Measurements from ENCODE around the gene LGALS1.
A peak's percentile ranks its signal among the peaks of the same experiment; 100 is the strongest.

LGALS1 gene

GRCh38 chr22:37636186-37636948 is 39.1 kb upstream of the LGALS1 start:
- peak overlapping the region; percentile 93 to 100 (median 99) for H3K27ac Mint-ChIP-seq
- no peaks in the 10 kb centered on the region for H3K36me3 Mint-ChIP-seq (ENCODE audit: low read depth)
- TF ChIP-seq, protein P1, sequence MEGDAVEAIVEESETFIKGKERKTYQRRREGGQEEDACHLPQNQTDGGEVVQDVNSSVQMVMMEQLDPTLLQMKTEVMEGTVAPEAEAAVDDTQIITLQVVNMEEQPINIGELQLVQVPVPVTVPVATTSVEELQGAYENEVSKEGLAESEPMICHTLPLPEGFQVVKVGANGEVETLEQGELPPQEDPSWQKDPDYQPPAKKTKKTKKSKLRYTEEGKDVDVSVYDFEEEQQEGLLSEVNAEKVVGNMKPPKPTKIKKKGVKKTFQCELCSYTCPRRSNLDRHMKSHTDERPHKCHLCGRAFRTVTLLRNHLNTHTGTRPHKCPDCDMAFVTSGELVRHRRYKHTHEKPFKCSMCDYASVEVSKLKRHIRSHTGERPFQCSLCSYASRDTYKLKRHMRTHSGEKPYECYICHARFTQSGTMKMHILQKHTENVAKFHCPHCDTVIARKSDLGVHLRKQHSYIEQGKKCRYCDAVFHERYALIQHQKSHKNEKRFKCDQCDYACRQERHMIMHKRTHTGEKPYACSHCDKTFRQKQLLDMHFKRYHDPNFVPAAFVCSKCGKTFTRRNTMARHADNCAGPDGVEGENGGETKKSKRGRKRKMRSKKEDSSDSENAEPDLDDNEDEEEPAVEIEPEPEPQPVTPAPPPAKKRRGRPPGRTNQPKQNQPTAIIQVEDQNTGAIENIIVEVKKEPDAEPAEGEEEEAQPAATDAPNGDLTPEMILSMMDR (IDR thresholded peaks at IDR 0.05; ENCODE audit: unreplicated experiment in 3 of 3) = peak in 2 of 3 experiments; percentile 8 to 14
- peaks cover 52% of the 10 kb centered on the region for H3K4me1 Mint-ChIP-seq
- no peaks in the 10 kb centered on the region for H3K9me3 Mint-ChIP-seq
- H3K4me3 Mint-ChIP-seq = peak overlapping the region; percentile 49 to 67 (median 56)
- no peaks in the 10 kb centered on the region for H3K27me3 Mint-ChIP-seq (ENCODE audit: low read depth)

- H3K4me1 Mint-ChIP-seq = peaks cover 48% of the 10 kb centered on the region
- no peaks in the 10 kb centered on the region for H3K9me3 Mint-ChIP-seq
- peak overlapping the region in 2 of 3 experiments; percentile 49 to 73 for H3K4me3 Mint-ChIP-seq
- no peaks in the 10 kb centered on the region for H3K27me3 Mint-ChIP-seq (ENCODE audit: low read depth)
- TF ChIP-seq, protein P1 (IDR thresholded peaks at IDR 0.05; ENCODE audit: unreplicated experiment in 3 of 3) = no peak
- peak overlapping the region; percentile 93 to 100 (median 99) for H3K27ac Mint-ChIP-seq
- no peaks in the 10 kb centered on the region for H3K36me3 Mint-ChIP-seq (ENCODE audit: low read depth)
These were observed 38.5 kb upstream of the LGALS1 start for GRCh38 chr22:37636949-37637273.

DNA sequence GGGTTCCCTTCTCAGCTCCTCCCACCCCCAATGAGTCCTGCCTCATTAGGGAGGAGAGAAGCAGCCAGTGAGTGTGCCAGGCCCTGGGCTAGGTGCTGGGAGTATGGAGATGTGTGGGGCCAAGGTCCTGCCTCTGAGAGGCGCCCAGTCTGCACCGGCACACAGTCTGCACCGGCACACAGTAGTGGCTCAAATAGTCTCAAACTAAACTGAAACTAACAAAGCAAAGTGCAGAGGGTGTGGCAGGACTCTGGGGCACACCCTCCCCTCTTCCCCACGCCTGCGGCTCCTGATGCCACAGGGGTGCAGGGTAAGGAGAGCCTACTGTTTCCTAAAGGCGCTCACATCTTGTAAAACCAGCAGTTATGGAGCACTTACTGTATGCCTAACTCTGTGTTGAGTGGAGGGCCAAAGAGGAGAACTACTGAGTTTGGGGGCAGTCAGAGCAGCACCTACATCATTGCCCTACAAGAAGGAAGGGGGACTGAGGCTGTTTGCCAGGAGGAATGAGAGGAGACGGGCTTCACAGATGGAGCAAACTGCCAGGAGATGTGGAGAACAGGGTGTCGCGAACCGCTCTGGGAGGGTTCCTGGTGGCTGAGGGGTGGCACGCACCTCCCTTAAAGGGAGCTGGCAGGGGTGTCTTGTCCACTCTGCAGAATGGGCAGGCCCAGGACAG is 36.9 kb upstream of the LGALS1 start:
- Mint-ChIP-seq H3K9me3 (no peaks in the 10 kb centered on the region), H3K27me3 (ENCODE audit: low read depth) (no peaks in the 10 kb centered on the region), H3K27ac (peak overlapping the region; percentile 80 to 100 (median 93)), H3K4me3 (peak overlapping the region; percentile 86 to 91 (median 89)), H3K4me1 (peaks cover 45% of the 10 kb centered on the region), H3K36me3 (ENCODE audit: low read depth) (peaks cover 3% of the 10 kb centered on the region)
- TF ChIP-seq, protein P1 (IDR thresholded peaks at IDR 0.05; ENCODE audit: unreplicated experiment in 3 of 3) = no peak

DNA sequence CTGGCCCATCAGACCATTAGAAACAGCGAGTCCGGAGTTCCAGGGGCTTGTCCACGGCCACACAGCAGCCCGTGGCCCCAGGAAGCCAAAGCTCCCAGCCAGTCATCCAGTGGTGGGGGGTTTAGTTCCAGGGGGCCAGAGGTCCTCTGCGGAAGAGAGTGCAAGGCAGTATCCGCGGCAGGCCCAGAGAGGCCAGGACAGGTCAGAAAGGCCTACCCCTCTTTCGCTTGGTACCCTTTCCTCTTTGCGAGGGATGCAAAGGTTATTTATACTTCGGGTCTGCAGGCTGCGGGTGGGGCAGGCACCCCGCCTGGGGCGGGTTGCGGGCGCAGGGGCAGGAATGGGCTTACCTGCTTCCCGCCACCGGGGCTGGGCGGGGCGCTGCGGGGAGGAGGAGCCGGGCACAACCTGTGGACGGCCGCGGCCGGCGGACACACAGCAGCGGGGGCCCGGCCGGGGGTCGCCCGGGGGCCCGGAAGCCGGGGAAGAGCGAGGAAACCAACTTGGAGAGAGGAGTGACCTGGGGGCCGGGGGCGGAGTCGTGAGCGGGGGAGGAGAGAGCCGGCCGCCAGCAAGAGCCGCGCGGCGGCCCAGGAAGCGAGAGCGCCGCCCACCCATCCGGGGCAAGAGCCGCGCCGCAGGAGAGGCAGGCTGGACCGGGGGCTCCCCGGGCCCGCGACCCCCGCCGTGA is 36.2 kb upstream of the LGALS1 start, which contains the start of gene SH3BP1:
SH3BP1 (plus strand) TSS at position 600 of the 691 bp plus-strand sequence. CDS start 119 bp downstream, outside the sequence.
- H3K4me1 Mint-ChIP-seq = peaks cover 41% of the 10 kb centered on the region
- peaks cover 7% of the 10 kb centered on the region for H3K36me3 Mint-ChIP-seq (ENCODE audit: low read depth)
- H3K27me3 Mint-ChIP-seq (ENCODE audit: low read depth) = no peaks in the 10 kb centered on the region
- no peaks in the 10 kb centered on the region for H3K9me3 Mint-ChIP-seq
- TF ChIP-seq, protein P1 (IDR thresholded peaks at IDR 0.05; ENCODE audit: unreplicated experiment in 3 of 3) = no peak
- peak within 1 kb of the TSS; percentile 80 to 100 (median 93) for H3K27ac Mint-ChIP-seq
- H3K4me3 Mint-ChIP-seq = peak within 1 kb of the TSS; percentile 90 to 91 (median 91)

GRCh38 chr22:37639771-37640590 is 35.5 kb upstream of the LGALS1 start:
- TF ChIP-seq, protein P1 (IDR thresholded peaks at IDR 0.05; ENCODE audit: unreplicated experiment in 3 of 3) = no peak
- peaks cover 9% of the 10 kb centered on the region for H3K36me3 Mint-ChIP-seq (ENCODE audit: low read depth)
- peaks cover 34% of the 10 kb centered on the region for H3K4me1 Mint-ChIP-seq
- peak overlapping the region; percentile 61 to 91 (median 78) for H3K27ac Mint-ChIP-seq
- H3K9me3 Mint-ChIP-seq = no peaks in the 10 kb centered on the region
- H3K4me3 Mint-ChIP-seq = peak overlapping the region; percentile 90 to 91 (median 91)
- H3K27me3 Mint-ChIP-seq (ENCODE audit: low read depth) = no peaks in the 10 kb centered on the region

All from nephron (organoid).